Thyroid gland (tissue), 4 donors: ENCODE measurements around the gene PTGES. TPM values are rescaled to one million over a fixed set of nuclear protein-coding genes. Genes with fewer than 3 reads are reported as not detected.
"Not testable (repeated sequence)": the region's sequence is repeated elsewhere in the genome, so short reads cannot be mapped to it uniquely, and the experiment has no call there.

Source experiments
- DNase-seq, 2 donors: peaks; one replicate each; pipeline ENCODE4 v3.0.0-alpha.2; 2019
- H3K27ac ChIP-seq, 3 donors: fragments of 200-600 bp; sonication (generic); 1 replicate in 2 of 3; 2 replicates in 1 of 3; pipeline ENCODE4 v1.5.1; 2016 to 2019; ENCODE audit warnings: mild to moderate bottlenecking in 1 of 3, moderate library complexity in 1 of 3
- H3K27me3 ChIP-seq: fragments of 200-600 bp; sonication (generic); one replicate; pipeline ENCODE4 v1.5.1; 2019
- H3K36me3 ChIP-seq, 2 donors: fragments of 200-600 bp; sonication (generic); one replicate each; pipeline ENCODE4 v1.5.1; 2016 to 2019
- H3K4me1 ChIP-seq, 2 donors: fragments of 200-600 bp; sonication (generic); one replicate each; pipeline ENCODE4 v1.5.1; 2017 to 2019
- H3K4me3 ChIP-seq, 3 donors: fragments of 200-600 bp; sonication (generic); replicated peaks in 1 of 3; 1 replicate in 2 of 3; 2 replicates in 1 of 3; pipeline ENCODE4 v1.5.1; 2016; ENCODE audit warnings: mild to moderate bottlenecking in 1 of 3
- H3K9me3 ChIP-seq: fragments of 200-600 bp; sonication (generic); one replicate; pipeline ENCODE4 v1.5.1; 2017
- CTCF ChIP-seq, 6 experiments: fragments of 200-600 bp in 3 of 6; fragments of 450-650 bp in 3 of 6; sonication (generic) in 3 of 6; IDR thresholded peaks; one replicate each; pipeline ENCODE4 v1.5.1; 2016 to 2019; ENCODE audit warnings: antibody characterized with exemption in 6 of 6, mild to moderate bottlenecking in 2 of 6, inconsistent platforms in 1 of 6, moderate library complexity in 1 of 6
- POLR2A ChIP-seq, 2 donors: fragments of 450-650 bp; IDR thresholded peaks; one replicate each; pipeline ENCODE4 v1.6.1; 2017; ENCODE audit warnings: antibody characterized with exemption in 2 of 2, mild to moderate bottlenecking in 2 of 2, moderate library complexity in 1 of 2
- WGBS, 2 donors: methylation state at CpG; one replicate each; pipeline ENCODE4 v1.1.5; 2017; 5-methylcytosine and 5-hydroxymethylcytosine counted together
- intact Hi-C: fragments of 100-400 bp; cut with DNase I; formaldehyde crosslinking; loops from one replicate; pipeline ENCODE4 v1.15.1; 2023
- total RNA-seq, 4 donors: library from RNA; depleted of rRNA; stranded (reverse); fragments of >200 nt; gene quantifications; one replicate each; pipeline ENCODE4 v1.2.3, GENCODE V29; 2016

PTGES gene
- 1 to 10 TPM in 3 of 4 donors, under 1 TPM in 1; 0.29 to 5.3 (median 2.3) TPM for total RNA-seq

GRCh38 chr9:129752900-129753729 lies at the start of gene PTGES:
PTGES (minus strand) TSS chr9:129753042; CDS start chr9:129753012, 30 bp downstream.
- Histone ChIP-seq H3K9me3 (no peaks in the 10 kb centered on the region), H3K4me3 (peak within 1 kb of the TSS in 1 of 3 donors; percentile 11), H3K27ac (no peak within 1 kb of the TSS), H3K27me3 (no peaks in the 10 kb centered on the region), H3K36me3 (no peaks in the 10 kb centered on the region), H3K4me1 (peaks cover 12 to 18% of the 10 kb centered on the region in 2 donors)
- WGBS, 2 donors = 25 to 46% methylated on average over 9 to 23 of the region's 23 CpGs
- intact Hi-C loops = no loop called here
- no peak for TF ChIP-seq CTCF (IDR thresholded peaks at IDR 0.05)
- peak in 1 of 2 donors; percentile 24 for TF ChIP-seq POLR2A (IDR thresholded peaks at IDR 0.05)
- DNase-seq = peak; percentile 70 to 73

GRCh38 chr9:129801504-129801903 lies 48.7 kb upstream of the PTGES start:
- Histone ChIP-seq H3K27me3 (no peaks in the 10 kb centered on the region), H3K4me1 (peaks cover 6 to 7% of the 10 kb centered on the region in 2 donors), H3K27ac (no peak overlapping the region), H3K4me3 (no peak overlapping the region), H3K9me3 (no peaks in the 10 kb centered on the region), H3K36me3 (no peaks in the 10 kb centered on the region)
- WGBS, 2 donors = 80 to 87% methylated on average over 15 to 17 of the region's 17 CpGs
- intact Hi-C loops = no loop called here
- TF ChIP-seq POLR2A (IDR thresholded peaks at IDR 0.05) = no peak
- no peak for TF ChIP-seq CTCF (IDR thresholded peaks at IDR 0.05)
- no peak for DNase-seq

- DNase-seq = no peak
- H3K4me1 ChIP-seq = peaks cover 4% of the 10 kb centered on the region in 2 donors
- intact Hi-C loops = no loop called here
- H3K9me3 ChIP-seq = no peaks in the 10 kb centered on the region
- H3K4me3 ChIP-seq = no peak overlapping the region
- H3K36me3 ChIP-seq = no peaks in the 10 kb centered on the region
- H3K27me3 ChIP-seq = no peaks in the 10 kb centered on the region
- no peak overlapping the region for H3K27ac ChIP-seq
- 27 to 43% methylated on average over 6 of the region's 6 CpGs for WGBS, 2 donors
- no peak for TF ChIP-seq POLR2A (IDR thresholded peaks at IDR 0.05)
- TF ChIP-seq CTCF (IDR thresholded peaks at IDR 0.05) = no peak
Measured at GRCh38 chr9:129798973-129799372, 46.1 kb upstream of the PTGES start.

GRCh38 chr9:129796029-129796428 lies 43.2 kb upstream of the PTGES start:
- WGBS, 2 donors = 57 to 65% methylated on average over 1 to 2 of the region's 2 CpGs

DNA sequence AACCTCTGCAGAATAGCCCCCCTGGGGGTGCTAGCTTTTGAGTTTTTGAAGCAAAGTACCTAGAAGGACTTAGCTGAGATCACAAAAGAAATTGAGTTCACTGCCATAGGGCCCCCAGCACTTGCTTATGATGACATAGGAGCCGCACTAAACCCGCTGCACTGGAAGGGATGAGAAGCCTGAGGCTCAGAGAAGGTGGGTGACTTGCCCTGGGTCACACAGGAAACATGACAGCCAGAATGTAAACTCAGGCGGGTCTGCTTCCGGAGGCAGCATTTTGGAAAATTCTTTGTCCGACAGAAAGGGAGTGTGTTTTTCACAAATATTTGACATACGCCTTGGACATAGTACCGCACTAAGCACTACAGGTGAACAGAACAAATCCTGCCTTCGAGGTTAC lies 41.7 kb upstream of the PTGES start:
- intact Hi-C loops = no loop called here
- WGBS, 2 donors = 76 to 89% methylated on average over 6 to 8 of the region's 8 CpGs
- no peak for TF ChIP-seq POLR2A (IDR thresholded peaks at IDR 0.05)
- no peak for TF ChIP-seq CTCF (IDR thresholded peaks at IDR 0.05)

More at GRCh38 chr9:129796029-129796428, 43.2 kb upstream of the PTGES start:
- H3K36me3 ChIP-seq, H3K27me3 ChIP-seq, H3K27ac ChIP-seq, H3K9me3 ChIP-seq, DNase-seq, intact Hi-C loops, H3K4me3 ChIP-seq, H3K4me1 ChIP-seq: not testable (repeated sequence)

More for the DNA sequence above, 41.7 kb upstream of the PTGES start:
- no peaks in the 10 kb centered on the region for H3K9me3 ChIP-seq
- no peaks in the 10 kb centered on the region for H3K27me3 ChIP-seq
- no peaks in the 10 kb centered on the region for H3K4me1 ChIP-seq
- no peaks in the 10 kb centered on the region for H3K36me3 ChIP-seq
- no peak for DNase-seq
- no peak overlapping the region for H3K27ac ChIP-seq
- H3K4me3 ChIP-seq = no peak overlapping the region
